GM10266 (cell line): Measurements from ENCODE around the gene SARDH.

ENCODE experiments used
- DNase-seq: peaks from one replicate; pipeline ENCODE4 v3.0.0; 2012; ENCODE audit errors: extremely low spot score
- CTCF ChIP-seq: IDR thresholded peaks from 2 replicates; pipeline ENCODE4 v1.5.1; 2012; ENCODE audit warnings: mild to moderate bottlenecking, low read depth; ENCODE audit not compliant: control insufficient read depth, insufficient read depth; ENCODE audit errors: missing control alignments

Gene SARDH

GRCh38 chr9:133635533-133636531, 102.3 kb downstream of the SARDH start, which contains the start of gene DBH:
DBH (plus strand) TSS chr9:133636363; CDS start chr9:133636372, 9 bp downstream.
- no peak for TF ChIP-seq CTCF
- DNase-seq, result no peak

DNA sequence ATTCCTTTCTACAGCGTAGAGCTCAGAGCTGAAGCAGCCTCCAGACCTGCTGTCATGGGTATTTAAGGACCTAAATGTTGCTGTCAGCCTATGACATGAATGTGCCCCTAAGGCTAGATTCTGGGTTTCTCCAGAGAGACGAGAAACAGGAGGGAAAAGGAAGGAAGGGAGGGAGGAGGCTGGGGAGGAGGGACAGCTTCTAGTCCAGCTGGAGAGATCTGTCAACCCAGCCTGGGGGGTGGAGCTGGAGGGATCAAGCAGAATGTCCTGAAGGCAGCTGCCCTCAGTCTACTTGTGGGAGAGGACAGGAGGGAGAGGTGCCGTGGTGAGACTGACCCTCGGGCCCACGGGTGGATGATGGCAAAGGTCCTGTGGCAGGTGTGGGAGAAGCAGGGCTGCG, 103.1 kb downstream of the SARDH start:
- DNase-seq, result no peak
- TF ChIP-seq CTCF, result no peak

DNA sequence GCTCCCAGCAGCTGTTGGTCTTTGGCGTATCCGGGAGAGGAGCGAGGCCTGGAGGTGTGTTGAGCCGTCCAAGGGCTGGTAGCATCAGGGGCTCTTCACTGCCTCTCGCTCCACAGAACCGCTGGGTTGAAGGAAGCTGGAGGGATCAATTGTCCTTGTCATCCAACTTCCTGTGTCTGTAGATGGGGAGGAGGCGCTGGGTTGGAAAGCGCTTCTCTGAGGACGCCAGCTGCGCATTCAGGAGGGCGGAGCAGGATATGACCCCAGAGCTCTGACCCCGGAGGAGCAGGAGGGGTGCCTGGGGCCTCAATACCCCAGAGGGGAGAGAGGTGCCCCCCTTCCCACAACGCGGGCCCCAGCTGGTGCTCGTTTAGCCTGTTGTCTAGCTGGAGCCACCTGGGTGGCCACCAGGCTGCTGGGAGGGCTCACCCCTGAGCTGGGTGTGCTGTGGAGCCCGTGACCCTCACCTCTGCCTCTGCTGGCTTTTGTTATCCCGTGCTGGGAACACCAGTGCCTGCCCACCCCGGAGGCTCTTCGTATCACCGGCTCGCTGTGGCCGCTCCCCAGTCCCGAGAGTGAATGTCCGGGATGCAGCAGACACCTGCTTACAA, 104.0 kb downstream of the SARDH start:
- no peak for TF ChIP-seq CTCF
- DNase-seq, result no peak

DNA sequence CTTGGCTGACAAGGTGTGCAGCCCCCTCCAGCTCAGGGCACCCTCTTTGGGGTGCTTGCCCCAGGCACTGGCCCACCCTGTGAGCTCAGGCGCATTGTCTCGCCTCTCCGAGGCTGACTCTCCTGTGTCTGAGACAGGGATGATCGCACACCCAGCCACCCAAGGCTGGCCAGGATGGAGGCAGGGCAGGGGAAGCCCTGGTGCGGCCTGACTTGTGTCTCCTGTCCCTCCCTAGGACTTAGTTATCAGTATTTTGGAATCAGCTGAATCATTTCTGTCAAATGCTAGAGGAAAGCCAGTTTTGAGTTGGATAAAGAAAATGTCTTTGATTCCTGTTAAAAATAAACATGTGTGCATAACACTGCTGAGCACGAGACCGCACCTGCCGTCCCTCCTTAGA, 104.5 kb downstream of the SARDH start:
- no peak for DNase-seq
- no peak for TF ChIP-seq CTCF

- no peak for DNase-seq
These were observed 105.1 kb downstream of the SARDH start for GRCh38 chr9:133632806-133633680.

GRCh38 chr9:133631111-133631510, 107.0 kb downstream of the SARDH start:
- no peak for DNase-seq
- no peak for TF ChIP-seq CTCF

More at GRCh38 chr9:133632806-133633680, 105.1 kb downstream of the SARDH start:
- TF ChIP-seq CTCF, result no peak
